ENCODE results near the gene BAK1.
"Not testable (repeated sequence)": the region's sequence is repeated elsewhere in the genome, so short reads cannot be mapped to it uniquely, and the experiment has no call there.

The BAK1 gene

DNA sequence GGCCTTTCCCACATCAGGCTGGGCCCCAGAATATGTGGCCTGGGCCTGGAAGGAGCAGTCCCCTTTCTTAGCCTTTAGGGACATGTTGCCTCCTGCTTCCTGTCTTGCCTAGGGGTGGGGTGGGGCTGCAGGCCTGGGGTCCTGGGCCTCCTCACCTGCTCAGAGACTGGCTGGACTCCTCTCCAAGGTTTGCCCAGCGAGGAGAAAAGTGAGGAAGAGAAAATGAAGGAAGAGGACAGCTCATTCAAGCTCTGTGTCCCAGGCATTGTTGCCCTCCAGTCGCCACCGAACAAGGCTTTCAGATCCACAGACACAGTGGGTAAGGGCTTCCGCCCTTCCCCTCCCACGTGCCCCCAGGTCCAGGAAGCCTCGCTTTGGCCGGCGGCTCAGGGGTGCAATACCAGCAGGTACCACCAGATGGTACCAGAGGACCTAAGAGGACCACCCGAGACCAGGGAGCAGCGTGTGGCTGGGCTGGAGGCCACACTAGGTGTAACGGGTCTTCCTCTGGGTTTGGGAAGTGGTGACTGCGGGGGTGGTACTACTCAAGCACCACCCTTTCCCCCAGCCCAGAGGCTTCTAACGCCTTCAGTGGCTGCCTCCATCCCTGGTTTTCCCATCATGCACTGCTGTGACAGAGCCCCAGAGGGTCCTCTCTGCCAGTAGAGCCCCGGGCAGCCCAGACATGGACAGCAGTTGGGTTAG lies 5.5 kb upstream of the BAK1 start:
- FAIRE-seq = no peak

DNA sequence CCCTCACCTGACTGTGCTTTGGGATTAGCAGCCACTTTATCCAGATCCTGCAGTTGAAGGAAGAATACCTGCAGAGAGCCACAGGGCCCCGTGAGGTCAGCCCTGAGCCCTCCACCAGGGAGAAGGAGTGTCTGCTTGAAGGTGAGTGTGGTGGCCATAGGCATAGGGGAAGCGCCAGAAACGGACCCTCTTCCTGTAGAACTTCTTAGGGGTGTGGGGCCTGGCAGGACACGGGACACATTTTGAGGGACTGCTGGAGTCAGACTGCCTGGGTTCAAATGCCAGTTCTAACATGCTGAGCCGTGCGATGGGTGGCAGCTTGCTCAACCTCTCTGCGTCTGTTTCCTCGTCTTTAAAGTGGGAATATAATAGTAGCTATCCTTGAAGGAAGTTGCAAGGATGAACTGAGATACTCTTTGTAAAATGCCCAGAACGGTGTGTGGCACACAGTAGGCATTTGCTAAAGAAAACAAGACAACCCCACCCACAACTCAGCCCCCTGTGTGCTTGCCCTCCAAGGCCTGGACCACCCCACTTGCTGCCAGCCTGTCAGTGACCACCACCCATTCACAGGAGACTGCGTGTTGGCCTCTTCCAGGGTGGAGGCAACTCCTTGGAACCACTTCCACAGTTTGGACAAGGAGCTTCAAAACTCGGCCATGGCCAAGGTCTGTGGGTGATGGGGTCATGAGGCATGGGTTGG lies 4.8 kb upstream of the BAK1 start:
- FAIRE-seq = no peak

DNA sequence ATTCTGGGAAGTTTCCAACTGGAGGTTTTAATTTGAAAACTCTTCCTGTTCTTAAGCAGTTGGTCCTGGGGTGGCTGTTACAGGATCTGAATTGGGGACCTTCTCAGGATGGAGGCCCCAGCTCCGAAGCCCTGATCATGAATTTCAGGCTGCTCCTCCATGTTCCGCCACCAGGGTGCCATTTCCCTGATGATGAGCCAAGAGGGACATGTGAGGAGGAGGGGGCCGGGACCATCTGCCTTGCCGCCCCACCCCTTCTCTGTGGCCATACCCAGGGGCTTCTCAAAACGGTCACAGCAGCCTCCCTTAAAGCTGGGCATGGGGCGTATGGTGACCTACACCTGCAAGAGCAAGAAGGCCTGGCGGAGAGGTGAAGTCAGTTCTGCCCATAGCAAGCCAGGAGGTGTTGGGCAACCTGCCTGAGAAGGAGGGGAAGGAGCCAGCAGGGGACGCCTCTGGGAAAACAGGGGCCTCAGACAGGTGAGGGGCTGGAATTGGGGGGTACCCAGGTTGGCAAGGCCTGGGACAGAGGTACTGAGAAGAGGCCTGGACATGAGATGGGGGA lies 3.6 kb upstream of the BAK1 start:
- no peak for FAIRE-seq

DNA sequence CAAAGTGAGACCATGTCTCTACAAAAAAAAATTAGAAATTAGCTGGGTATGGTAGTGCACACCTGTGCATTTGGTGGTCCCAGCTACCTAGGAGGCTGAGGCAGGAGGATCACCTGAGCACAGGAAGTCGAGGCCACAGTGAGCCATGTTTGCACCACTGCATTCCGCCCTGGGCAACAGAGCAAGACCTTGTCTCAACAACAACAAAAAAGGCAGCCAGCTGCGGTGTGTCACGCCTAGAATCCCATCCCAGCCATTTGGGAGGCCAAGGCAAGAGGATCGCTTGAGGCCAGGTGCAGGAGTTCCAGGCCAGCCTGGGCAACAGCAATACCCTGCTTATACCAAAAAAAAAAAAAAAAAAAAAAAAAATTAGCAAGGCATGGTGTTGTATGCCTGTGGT lies 1.1 kb upstream of the BAK1 start:
- no peak for FAIRE-seq

DNA sequence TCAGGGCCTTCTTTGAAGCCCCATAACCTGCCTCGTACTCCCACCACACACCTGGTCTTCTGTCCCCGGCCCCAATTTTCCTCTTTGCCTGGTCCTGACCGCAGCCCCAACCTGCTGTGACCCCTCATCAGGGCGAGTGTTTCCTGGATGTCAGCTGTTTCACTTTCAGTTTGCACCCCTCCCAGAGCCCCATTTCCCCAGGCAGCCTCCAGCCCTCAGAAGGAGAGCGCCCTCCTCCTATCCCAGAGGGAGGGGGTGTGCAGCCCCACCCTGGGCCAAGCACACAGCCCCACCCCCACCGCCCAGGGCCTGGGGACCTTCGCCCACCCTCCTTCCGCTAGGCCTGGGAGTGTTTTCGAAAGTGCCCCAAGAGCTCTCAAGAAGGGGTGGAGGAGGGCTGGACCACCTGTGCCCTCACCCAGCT lies 1.5 kb downstream of the BAK1 start:
- no peak for FAIRE-seq

DNA sequence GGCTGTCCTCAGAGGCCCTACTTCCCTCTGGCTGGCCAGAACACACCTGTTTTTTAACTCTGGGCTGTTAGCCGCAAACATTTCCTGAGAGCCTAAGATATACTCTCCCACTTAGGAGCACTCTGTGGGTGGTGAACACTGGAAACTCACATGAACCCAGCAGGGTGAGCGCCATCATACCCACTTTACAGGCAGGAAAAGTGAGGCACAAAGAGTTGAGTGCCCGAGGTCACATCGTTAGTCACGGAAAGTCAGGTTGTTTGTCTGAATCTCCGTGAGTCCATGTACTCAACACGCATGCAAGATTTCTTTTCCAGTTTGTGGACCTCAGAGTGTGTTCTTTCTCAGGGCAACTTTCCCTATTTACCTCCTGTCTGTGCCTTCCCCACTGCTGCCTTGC lies 1.9 kb downstream of the BAK1 start:
- no peak for FAIRE-seq

DNA sequence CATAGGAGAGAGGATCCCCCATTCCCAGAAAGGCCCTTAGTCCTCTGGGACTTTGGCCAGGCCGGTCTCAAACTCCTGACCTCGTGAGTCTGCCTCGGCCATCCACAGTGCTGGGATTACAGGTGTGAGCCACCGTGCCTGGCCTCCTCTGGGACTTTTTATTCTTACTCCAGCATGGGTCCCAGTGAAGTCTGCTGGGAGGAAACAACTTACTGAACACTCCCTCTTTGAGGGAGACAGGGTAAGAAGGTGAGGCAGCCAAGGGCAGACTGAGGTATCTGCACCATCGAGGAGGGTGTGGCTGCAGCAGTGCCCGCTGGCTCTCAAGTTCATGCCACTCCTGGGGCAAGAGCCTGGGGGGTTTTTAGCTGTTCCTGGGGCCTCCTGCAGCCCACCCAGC lies 2.4 kb downstream of the BAK1 start:
- FAIRE-seq = no peak

DNA sequence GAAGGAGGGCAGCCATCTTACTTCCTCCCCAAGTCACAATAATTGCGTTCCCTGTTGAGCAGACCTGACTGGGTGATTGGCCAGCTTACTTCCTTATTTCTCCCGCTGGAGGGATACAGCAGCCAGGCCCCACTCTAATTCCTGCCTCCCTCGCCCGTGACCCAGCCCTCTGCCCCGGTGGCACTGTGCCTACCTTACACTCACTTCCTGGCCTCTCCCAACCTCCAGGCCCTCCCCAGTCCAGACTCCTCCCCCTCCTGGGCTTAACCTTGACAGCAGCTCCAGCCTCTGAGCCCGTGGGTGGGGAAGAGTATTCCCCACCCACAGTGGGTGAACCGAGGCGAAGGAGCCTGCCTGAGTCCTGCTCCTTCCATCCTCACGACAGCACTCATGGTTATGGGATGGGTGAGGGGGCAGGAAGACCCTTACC lies 3.0 kb downstream of the BAK1 start:
- FAIRE-seq = no peak

DNA sequence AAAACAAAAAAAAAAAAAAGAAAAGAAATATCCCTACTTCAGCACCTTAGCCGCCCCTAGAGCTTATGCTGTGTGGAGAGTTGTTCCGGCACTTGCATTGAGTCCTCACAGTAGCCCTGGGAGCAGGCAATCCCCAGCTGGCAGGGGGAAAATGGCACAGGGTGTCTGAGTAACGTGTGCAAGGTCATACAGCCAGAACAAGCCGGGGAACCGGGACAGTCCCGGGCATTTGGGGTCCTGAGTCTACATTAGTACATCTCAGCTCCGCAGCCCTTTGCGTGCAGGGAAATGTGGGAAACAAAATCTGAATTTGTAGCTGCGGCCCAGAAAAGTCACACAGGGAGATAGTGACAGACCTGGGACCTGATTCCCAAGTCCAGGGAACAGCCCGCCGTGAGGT lies 3.4 kb downstream of the BAK1 start:
- no peak for FAIRE-seq

DNA sequence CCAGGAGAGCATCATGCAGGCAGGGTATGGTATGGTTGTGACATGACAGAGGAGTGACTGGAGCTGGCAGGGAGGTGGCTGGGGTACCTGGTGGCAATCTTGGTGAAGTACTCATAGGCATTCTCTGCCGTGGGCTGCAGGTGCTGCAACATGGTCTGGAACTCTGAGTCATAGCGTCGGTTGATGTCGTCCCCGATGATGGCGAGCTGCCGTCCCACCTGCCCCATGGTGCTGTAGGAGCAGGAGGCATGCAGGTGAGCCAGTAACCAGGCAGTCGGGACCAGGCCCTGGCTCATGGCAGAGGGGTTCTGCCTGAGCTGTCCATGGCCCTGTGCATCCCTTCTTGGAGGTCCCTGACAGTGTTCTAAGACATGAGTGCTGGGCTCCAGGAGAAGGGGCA lies 4.9 kb downstream of the BAK1 start:
- FAIRE-seq = no peak

DNA sequence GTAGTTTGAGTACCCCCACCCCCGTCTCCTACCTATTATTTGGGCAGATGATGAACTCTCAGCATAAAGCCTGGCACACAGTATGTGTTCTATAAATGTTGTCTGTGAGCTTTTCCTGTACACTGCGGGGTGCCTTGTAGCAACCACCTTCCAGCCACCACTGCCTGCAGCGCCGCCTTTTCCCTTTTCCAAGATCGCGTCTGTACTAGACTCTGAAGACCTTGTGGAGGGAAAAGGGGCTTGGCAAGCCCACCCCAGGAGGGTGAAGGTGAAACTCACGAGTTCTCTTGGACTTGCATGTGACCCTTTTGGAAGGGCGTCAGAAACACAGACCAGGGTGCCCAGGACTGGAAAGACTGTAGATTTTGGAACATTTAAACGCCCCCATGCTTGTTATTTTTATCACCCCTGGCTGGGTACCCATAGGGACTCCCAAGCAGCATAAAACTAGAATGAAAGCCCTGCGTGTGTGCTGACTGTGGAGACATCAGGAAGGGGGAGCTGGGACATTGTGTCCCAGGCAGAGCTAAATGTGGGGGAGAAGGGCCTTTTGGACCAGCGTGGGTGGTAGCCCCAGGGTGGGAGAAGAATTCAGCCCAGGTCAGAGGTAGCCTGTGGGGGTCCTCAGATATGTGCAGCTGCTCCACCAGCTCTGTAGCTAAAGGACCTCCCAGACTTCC lies 8.3 kb downstream of the BAK1 start:
- FAIRE-seq = no peak

DNA sequence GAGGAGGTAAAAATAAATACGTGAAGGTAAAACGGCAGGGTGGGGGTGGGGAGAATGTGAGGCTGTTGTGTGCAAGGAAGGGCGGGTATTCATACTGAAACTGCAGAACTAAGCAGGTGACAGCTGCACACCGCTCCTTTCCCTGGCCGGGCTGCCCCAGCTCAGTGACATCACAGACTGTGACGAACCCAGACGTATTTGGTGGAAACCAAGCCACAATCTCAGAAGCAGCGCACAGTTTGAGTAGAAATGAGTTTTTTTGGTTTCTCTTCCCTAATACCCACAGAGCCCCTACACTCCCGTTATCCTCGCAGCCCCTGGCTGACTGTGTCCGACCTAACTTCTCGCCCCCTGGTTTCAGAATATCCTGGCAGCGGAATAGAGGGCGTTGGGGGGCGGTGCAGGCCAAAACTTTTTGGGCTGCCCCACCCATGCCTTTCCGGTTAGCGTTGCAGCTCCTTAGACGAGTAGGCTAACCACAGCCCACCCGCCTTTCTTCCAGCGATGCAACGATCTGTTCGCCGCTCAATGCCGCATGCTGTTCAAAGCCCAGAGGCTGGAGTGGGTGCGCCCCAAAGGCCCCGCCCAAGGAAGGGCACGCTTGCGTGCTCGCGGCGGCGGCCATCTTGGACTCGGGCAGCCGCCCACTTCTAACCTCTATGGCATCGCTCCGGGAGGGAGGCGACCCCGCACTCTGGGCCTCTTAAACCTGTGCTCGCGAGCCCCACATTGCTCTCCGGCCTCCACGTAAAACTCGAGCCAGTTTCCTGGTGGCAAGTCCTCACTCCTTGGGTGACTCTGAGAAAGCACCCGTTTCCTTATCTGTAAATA lies 9.1 kb downstream of the BAK1 start:
- no peak for FAIRE-seq

DNA sequence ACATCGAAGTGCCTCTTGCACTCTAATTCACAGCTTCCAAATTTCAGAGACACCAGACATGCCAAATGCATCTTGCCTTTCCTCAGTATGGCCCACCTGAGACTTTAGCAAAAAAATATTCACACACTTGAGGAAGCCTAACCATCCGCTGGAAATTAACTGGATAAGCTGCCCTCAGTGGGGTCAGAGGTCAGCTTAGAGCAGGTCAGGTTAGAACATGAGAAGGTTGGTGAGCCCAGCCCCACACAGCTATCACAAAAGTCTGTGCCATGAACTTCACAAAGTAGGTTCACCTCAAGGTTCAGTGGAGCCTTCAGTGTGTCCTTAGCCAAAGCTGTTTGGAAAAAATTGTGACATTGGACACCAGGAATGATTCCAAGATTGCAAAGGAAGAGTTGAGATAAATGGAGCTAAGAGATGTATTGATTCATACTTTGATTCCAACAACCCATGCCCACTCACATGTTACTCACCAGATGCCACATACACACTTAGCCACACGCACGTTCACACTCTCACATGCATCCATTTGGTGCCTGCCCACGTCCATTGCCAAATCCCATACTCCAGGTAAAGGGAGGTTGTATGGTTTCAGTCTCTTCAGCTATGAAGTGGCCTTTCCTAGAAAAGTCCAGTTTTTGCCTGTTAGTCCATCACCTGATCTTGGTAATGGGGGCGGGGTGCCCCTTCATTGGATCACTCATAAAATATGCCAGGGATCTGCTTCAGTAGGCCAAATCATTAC lies 11.1 kb downstream of the BAK1 start:
- FAIRE-seq = no peak

DNA sequence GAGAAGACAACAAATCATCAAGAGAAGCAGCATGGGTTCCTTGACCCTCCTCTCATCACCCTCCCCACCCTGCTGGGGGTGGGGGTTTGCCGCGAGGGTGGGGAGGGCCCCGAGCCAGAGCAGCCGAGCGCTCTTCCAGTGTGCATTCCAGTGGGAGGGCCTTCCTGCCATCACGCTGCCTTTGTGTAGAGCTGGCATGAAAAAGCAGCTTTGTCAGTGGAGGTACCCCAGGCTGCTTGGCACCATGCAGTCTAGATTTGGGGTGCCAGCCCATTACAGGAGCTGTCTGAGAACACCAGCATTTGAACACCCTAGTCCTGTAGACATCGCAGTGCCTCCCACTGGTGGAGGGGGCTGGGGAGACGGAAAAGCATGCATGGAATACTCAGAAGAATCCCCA lies 12.2 kb downstream of the BAK1 start:
- no peak for FAIRE-seq

DNA sequence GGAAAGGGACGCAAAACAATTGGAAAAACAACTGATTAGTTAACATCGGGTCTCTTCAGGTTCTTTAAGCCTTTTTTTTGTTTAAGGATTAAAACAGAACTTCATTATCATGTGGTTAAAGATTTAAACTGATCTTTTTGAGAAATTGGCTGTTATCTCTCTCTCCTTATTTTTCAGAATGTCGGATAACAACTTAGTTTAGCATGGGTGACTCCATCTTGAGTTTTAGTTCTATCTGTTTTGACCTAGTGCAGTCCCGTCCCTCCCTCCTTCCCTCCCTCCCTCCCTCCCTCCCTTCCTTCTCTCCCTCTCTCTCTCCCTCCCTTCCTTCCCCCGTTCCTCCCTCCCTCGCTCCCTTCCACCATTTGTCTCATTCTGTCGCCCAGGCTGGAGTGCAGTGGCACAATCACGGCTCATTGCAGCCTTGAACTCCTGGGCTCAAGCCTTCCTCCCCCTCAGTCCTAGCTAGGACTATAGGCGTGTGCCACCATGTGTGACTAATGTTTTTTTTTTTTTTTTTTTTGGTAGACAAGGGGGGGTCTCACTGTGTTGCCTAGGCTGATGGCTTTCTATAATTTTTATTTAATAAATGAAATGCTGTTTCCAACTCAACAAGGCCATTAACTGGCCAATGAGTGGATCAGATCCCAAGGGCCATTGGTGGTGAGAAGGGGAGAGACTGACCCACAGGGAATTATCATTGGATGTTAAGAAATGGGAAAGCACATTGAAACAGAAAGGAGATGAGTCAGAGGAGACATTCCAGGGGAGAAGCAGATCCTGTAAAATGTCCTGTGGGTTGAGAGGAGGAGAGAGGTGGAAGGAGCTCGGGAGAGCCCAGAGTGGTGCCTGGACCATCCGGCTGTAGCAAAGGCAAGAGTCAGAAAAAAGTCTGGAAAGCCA lies 13.6 kb downstream of the BAK1 start:
- FAIRE-seq = no peak

DNA sequence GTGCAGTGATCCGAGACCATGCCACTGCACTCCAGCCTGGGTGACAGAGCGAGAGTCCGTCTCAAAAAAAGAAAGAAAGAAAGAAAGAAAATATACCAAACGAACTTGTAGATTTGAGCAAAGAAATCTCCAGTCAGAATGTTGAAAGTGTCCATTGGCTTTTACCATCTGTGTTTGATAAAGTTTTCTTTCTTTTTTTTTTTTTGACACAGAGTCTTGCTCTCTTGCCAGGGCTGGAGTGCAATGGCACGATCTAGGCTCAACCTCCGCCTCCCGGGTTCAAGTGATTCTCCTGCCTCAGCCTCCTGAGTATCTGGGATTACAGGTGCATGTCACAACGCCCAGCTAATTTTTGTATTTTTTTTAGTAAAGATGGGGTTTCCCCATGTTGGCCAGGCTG lies 21.3 kb downstream of the BAK1 start:
- no peak for FAIRE-seq

DNA sequence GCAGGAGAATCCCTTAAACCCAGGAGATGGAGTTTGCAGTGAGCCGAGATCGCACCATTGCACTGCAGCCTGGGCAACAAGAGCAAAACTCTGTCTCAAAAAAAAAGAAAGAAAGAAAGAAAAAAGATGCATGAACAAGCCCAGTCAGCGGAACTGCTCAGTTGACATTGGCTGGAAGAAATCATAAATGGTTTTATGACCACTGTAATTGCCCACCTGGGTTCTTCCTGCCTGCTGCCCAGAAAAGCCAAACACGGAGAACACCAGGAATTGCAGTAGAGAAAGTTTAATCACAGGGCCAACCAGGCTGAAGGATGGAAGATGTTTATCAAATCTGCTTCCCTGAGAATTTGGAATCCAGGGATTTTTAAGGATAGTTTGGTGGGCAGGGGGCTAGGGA lies 22.7 kb downstream of the BAK1 start:
- FAIRE-seq = no peak

DNA sequence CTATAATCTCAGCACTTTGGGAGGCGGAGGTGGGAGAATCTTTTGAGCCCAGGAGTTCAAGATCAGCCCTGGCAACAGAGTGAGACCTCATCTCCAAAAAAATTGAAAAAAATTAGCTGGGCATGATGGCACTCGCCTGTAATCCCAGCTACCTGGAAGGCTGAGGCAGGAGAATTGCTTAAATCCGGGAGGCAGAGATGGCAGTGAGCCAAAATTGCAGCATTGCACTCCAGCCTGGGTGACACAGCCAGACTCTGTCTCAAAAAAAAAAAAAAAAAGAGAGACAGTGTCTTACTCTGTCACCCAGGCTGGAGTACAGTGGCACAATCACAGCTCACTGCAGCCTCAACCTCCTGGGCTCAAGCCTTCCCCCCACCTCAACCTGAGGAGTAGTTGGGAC lies 27.2 kb downstream of the BAK1 start:
- FAIRE-seq = not testable (repeated sequence)

DNA sequence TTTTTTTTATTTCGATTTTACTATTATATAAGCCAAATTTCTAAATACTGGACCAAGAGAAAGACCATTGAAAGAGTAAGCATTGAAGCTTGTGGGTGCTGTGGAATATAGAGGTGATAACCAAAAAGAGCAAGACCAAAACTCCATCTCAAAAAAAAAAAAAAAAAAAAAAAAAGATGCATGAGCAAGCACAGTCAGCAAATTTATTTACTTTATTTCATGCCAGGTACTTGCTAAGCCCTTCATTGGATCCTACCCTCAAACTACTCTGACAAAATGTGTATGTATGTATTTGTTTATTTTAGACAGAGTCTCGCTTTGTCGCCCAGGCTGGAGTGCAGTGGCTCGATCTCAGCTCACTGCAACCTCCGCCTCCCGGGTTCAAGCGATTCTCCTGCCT lies 27.8 kb downstream of the BAK1 start:
- FAIRE-seq = no peak

DNA sequence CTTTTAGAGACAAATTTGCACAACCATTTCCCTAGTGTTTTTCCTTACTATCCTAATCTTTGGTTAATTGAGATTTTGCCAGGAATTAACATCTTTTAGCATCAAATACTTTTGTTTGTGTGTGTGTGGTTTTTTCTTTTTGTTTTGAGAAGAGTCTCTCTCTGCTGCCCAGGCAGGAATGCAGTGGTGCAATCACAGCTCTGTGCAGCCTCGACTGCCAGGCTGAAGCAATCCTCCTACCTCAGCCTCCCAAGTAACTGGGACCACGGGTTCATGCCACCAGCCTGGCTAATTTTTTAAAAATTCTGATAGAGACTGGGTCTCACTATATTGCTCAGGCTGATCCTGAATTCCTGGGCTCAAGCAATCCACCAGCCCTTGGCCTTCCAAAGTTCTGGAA lies 28.5 kb downstream of the BAK1 start:
- no peak for FAIRE-seq

DNA sequence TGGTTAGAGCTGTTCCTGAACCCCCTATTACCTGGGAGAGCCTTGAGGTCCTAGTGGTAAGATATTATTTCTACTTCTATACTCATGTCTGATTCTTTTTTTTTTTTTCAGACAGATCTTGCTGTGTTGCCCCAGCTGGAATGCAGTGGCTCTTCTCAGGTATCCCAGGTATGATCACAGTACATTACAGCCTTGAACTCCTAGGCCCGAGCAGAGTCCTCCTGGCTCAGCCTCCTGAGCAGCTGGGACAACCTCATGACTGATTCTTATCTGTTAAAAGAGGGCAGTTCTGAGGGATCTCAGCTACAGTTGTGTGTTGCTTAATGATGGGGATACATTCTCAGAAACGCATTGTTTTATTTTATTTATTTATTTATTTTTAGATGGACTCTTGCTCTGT lies 30.2 kb downstream of the BAK1 start:
- FAIRE-seq = no peak

Measured in TTC549 (cell line).